ENCODE data around the gene PRR3. TPM values are rescaled to one million over a fixed set of nuclear protein-coding genes. Genes with fewer than 3 reads are reported as not detected.
"Not testable (repeated sequence)": the region's sequence is repeated elsewhere in the genome, so short reads cannot be mapped to it uniquely, and the experiment has no call there.

Gene PRR3
- polyA plus RNA-seq, 1 donor from 2014 or later = 13.0 TPM

GRCh38 chr6:30597315-30598144, 40.4 kb downstream of the PRR3 start:
- not testable (repeated sequence) for H3K9ac ChIP-seq (ENCODE audit: low read length); H3F3A ChIP-seq (ENCODE audit: insufficient read depth, low read length, poor library complexity, severe bottlenecking); H3K4me3 ChIP-seq (ENCODE audit: low read length); H3K4me2 ChIP-seq (ENCODE audit: low read length); H3K9me2 ChIP-seq (ENCODE audit: insufficient read depth, low read length); H3K27ac ChIP-seq (ENCODE audit: low read length); H3K79me2 ChIP-seq (replicated peaks; ENCODE audit: insufficient read depth, low read length); H3K9me3 ChIP-seq (ENCODE audit: low read length); H4K20me1 ChIP-seq (ENCODE audit: insufficient read depth); H2AFZ ChIP-seq (ENCODE audit: low read depth, low read length); H3K36me3 ChIP-seq (ENCODE audit: insufficient read depth, low read length); H3K27me3 ChIP-seq (ENCODE audit: insufficient read depth, low read depth, low read length)
- peak; percentile 51 for TF ChIP-seq RAD21 (conservative IDR thresholded peaks at IDR 0.05)
- TF ChIP-seq CTCF (IDR thresholded peaks at IDR 0.05; ENCODE audit: poor library complexity, severe bottlenecking) = peak; percentile 75
- TF ChIP-seq SMC3 (conservative IDR thresholded peaks at IDR 0.05; ENCODE audit: poor library complexity) = peak; percentile 70
- TF ChIP-seq POLR2AphosphoS5 (IDR thresholded peaks at IDR 0.05) = peak; percentile 57

- Histone ChIP-seq H3K79me2 (replicated peaks; ENCODE audit: insufficient read depth, low read length) (no peaks in the 10 kb centered on the region), H3K4me2 (ENCODE audit: low read length) (no peak overlapping the region), H2AFZ (ENCODE audit: low read depth, low read length) (no peak overlapping the region), H3K9me2 (ENCODE audit: insufficient read depth, low read length) (no peaks in the 10 kb centered on the region), H3K27me3 (ENCODE audit: insufficient read depth, low read depth, low read length) (no peaks in the 10 kb centered on the region), H3F3A (ENCODE audit: insufficient read depth, low read length, poor library complexity, severe bottlenecking) (no peaks in the 10 kb centered on the region), H4K20me1 (ENCODE audit: insufficient read depth) (peaks cover 4% of the 10 kb centered on the region), H3K9me3 (ENCODE audit: low read length) (no peaks in the 10 kb centered on the region), H3K27ac (ENCODE audit: low read length) (no peak overlapping the region), H3K36me3 (ENCODE audit: insufficient read depth, low read length) (peaks cover 3% of the 10 kb centered on the region), H3K9ac (ENCODE audit: low read length) (no peak overlapping the region), H3K4me3 (ENCODE audit: low read length) (no peak overlapping the region)
- TF ChIP-seq EP300 (conservative IDR thresholded peaks at IDR 0.05; ENCODE audit: poor library complexity, severe bottlenecking) (no peak), REST (IDR thresholded peaks at IDR 0.05; ENCODE audit: borderline replicate concordance) (no peak), SMC3 (conservative IDR thresholded peaks at IDR 0.05; ENCODE audit: poor library complexity) (no peak), EZH2 (IDR thresholded peaks at IDR 0.05; ENCODE audit: borderline replicate concordance, insufficient read depth, low read length, poor library complexity, severe bottlenecking) (no peak), CTCF (IDR thresholded peaks at IDR 0.05; ENCODE audit: poor library complexity, severe bottlenecking) (no peak), RAD21 (conservative IDR thresholded peaks at IDR 0.05) (no peak), POLR2AphosphoS5 (IDR thresholded peaks at IDR 0.05) (no peak), TAF1 (IDR thresholded peaks at IDR 0.05; ENCODE audit: low read depth) (no peak), MXI1 (conservative IDR thresholded peaks at IDR 0.05; ENCODE audit: poor library complexity, severe bottlenecking) (no peak)
Observed at GRCh38 chr6:30598912-30599624, 42.0 kb downstream of the PRR3 start.
